Stimulated activated naive CD4-positive, alpha-beta T cell treated with Interleukin-2 at 50 U/mL for 16 hours (primary cell): ENCODE data around the gene ZNF319.

Experiments used
- DNase-seq: peaks from one replicate; lab custom pipeline; 2025; lab: John Stamatoyannopoulos, UW

ZNF319 gene

GRCh38 chr16:58037365-58038057 is 37.0 kb upstream of the ZNF319 start:
- DNase-seq = no peak

- DNase-seq = no peak
These were observed 36.5 kb upstream of the ZNF319 start for GRCh38 chr16:58036943-58037342.

- no peak for DNase-seq
These were observed 35.1 kb upstream of the ZNF319 start for GRCh38 chr16:58035356-58036170.

- DNase-seq = no peak
These were observed 34.3 kb upstream of the ZNF319 start for GRCh38 chr16:58034774-58035173.

GRCh38 chr16:58034128-58034685 is 33.7 kb upstream of the ZNF319 start:
- DNase-seq = no peak

GRCh38 chr16:58032710-58033293 is 32.3 kb upstream of the ZNF319 start:
- no peak for DNase-seq

- no peak for DNase-seq
These were observed 30.7 kb upstream of the ZNF319 start for GRCh38 chr16:58031016-58031800.

GRCh38 chr16:58030136-58030840 is 29.8 kb upstream of the ZNF319 start:
- no peak for DNase-seq

GRCh38 chr16:58029410-58029809 is 28.9 kb upstream of the ZNF319 start:
- no peak for DNase-seq

- no peak for DNase-seq
These were observed 28.1 kb upstream of the ZNF319 start for GRCh38 chr16:58028541-58029070.

GRCh38 chr16:58027916-58028455 is 27.5 kb upstream of the ZNF319 start:
- DNase-seq = no peak

GRCh38 chr16:58027161-58027915 is 26.9 kb upstream of the ZNF319 start:
- DNase-seq = no peak

GRCh38 chr16:58026705-58027160 is 26.3 kb upstream of the ZNF319 start:
- DNase-seq = no peak

- no peak for DNase-seq
These were observed 25.8 kb upstream of the ZNF319 start for GRCh38 chr16:58026139-58026704.

- peak; percentile 59 for DNase-seq
These were observed 25.1 kb upstream of the ZNF319 start, which contains the start of gene MMP15 for GRCh38 chr16:58025351-58026138. MMP15 (plus strand) TSS chr16:58025754; CDS start chr16:58026351, 597 bp downstream.

GRCh38 chr16:58024486-58025350 is 24.2 kb upstream of the ZNF319 start:
- DNase-seq = peak; percentile 9

GRCh38 chr16:58022601-58023371 is 22.3 kb upstream of the ZNF319 start:
- DNase-seq = no peak
